Activated CD8-positive, alpha-beta memory T cell treated with anti-CD3 and anti-CD28 coated beads for 48 hours (primary cell): ENCODE measurements around the gene SPACA6.
"Not testable (repeated sequence)": the region's sequence is repeated elsewhere in the genome, so short reads cannot be mapped to it uniquely, and the experiment has no call there.

Experiments
- DNase-seq, 3 experiments: peaks; one replicate each; pipeline ENCODE4 v3.0.0-alpha.2; 2020; ENCODE audit warnings: low read depth in 2 of 3, low spot score in 2 of 3

The SPACA6 gene

GRCh38 chr19:51693260-51693659, at the start of gene SPACA6:
Gene SPACA6 (plus strand): TSS chr19:51693330. CDS start chr19:51693527, 197 bp downstream.
- DNase-seq = no peak

- no peak for DNase-seq
These were observed 48.4 kb upstream of the SPACA6 start for GRCh38 chr19:51644636-51645271.

- not testable (repeated sequence) for DNase-seq
These were observed 46.4 kb upstream of the SPACA6 start, which contains the start of gene SIGLEC14 for GRCh38 chr19:51646730-51647129. Gene SIGLEC14 (minus strand): TSS chr19:51646825. CDS start chr19:51646759, 66 bp downstream.

- no peak for DNase-seq
These were observed 45.8 kb upstream of the SPACA6 start for GRCh38 chr19:51647318-51647717.

- no peak for DNase-seq
These were observed 41.8 kb upstream of the SPACA6 start for GRCh38 chr19:51651216-51651846.

GRCh38 chr19:51652266-51652665, 40.9 kb upstream of the SPACA6 start:
- DNase-seq = no peak

GRCh38 chr19:51653162-51653561, 40.0 kb upstream of the SPACA6 start:
- no peak for DNase-seq

- no peak for DNase-seq
These were observed 38.3 kb upstream of the SPACA6 start for GRCh38 chr19:51654783-51655182.

GRCh38 chr19:51660975-51661600, 32.0 kb upstream of the SPACA6 start:
- DNase-seq = peak in 2 of 3 experiments; percentile 16 to 50

GRCh38 chr19:51663650-51664049, 29.5 kb upstream of the SPACA6 start:
- DNase-seq = no peak

GRCh38 chr19:51664131-51664530, 29.0 kb upstream of the SPACA6 start:
- DNase-seq = no peak

- DNase-seq = no peak
These were observed 28.1 kb upstream of the SPACA6 start for GRCh38 chr19:51664997-51665396.

- DNase-seq = no peak
These were observed 24.9 kb upstream of the SPACA6 start for GRCh38 chr19:51668216-51668615.

- not testable (repeated sequence) for DNase-seq
These were observed 17.1 kb upstream of the SPACA6 start for GRCh38 chr19:51675911-51676565.

GRCh38 chr19:51676566-51677083, 16.5 kb upstream of the SPACA6 start:
- DNase-seq = no peak

GRCh38 chr19:51680474-51680873, 12.7 kb upstream of the SPACA6 start:
- no peak for DNase-seq

- no peak for DNase-seq
These were observed 11.7 kb upstream of the SPACA6 start for GRCh38 chr19:51681286-51681941.

GRCh38 chr19:51686171-51686570, 7.0 kb upstream of the SPACA6 start:
- no peak for DNase-seq

GRCh38 chr19:51687791-51688670, 5.1 kb upstream of the SPACA6 start:
- no peak for DNase-seq
